ENCODE measurements around the gene CASQ2.

CASQ2 gene

GRCh38 chr1:115768549-115768948 lies at the start of gene CASQ2:
Gene CASQ2, minus strand, starts transcription at chr1:115768714. Its CDS starts 173 bp downstream, at chr1:115768541.
- DNase-seq (ENCODE audit: low spot score) = no peak

DNA sequence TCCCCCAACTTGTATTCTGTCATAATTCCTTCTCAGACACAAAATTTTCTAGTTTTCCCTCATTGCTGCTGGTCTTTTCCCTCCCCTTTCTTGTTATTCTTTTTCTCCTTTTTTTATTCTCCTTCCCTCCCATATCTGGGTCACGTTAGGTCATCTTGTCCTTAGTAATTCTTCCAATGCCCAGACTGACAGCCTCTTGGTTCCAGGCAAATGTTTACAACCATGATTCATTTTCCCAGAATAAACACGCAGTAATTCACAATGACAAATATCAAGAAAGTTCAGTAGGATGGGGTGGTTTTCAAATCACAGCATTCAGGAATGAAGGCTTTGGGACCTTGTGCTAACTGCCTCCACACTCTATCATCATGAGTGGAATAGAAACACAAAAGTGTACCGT lies 47.2 kb upstream of the CASQ2 start:
- DNase-seq (ENCODE audit: low spot score) = no peak

GRCh38 chr1:115814685-115815398 lies 46.3 kb upstream of the CASQ2 start:
- no peak for DNase-seq (ENCODE audit: low spot score)

DNA sequence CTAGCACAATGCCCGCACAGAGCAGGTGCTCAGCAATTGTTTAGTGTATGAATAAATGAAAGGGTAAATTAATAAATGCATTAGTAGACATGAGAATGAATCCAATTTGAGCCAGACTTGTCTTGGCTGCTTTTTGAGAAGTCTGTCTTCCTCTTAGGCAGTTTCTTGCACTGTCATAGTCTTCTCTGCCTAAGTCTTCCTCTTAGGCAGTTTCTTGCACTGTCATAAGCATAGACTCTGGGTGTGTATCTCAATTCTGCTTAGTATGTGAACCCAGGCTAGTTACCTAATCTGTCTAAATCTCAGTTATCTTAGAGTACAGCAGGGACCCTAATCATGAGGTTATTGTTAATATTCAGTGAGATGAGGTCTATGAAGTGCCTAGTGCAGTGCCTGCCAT lies 45.2 kb upstream of the CASQ2 start:
- DNase-seq (ENCODE audit: low spot score) = no peak

- no peak for DNase-seq (ENCODE audit: low spot score)
Observed at GRCh38 chr1:115811140-115811828, 42.8 kb upstream of the CASQ2 start.

GRCh38 chr1:115810609-115811008 lies 42.1 kb upstream of the CASQ2 start:
- DNase-seq (ENCODE audit: low spot score) = no peak

DNA sequence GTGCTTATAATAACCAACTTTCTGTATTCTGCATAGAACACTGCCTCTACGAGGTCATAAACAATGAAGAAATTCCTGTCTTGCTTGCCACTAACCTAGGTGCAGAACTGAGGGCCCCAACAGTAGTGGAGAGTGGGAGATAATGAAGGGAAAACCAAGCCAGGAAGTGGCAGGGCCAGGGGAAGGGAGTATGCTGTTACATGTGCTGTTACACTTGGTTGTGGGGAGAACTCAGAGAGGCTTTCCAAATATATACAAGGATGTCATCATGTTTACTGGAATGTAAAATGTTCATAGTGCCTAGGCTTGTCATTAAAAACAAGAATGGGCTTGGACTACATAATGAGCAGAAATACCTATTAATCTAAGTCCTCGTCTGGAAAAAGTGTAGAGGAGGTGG lies 41.3 kb upstream of the CASQ2 start:
- no peak for DNase-seq (ENCODE audit: low spot score)

DNA sequence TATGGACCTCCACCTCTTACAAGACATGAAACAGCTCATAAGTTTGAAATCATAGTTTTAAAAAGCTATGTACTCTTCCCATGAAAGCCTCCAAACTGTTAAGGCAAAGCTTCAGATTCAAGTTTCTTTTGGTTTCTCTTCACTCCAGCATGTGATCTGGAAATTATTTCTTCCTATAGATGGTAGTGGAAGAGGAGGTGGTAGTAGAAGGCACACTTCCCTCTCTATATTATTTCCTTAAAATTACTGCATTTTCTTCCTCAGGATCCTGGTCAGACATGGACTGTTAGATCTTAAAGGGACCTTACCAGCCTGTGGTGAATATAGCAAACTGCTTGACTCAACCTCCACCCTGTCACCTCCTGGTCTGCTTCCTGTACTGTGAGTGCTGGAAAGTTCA lies 40.6 kb upstream of the CASQ2 start:
- DNase-seq (ENCODE audit: low spot score) = no peak

- DNase-seq (ENCODE audit: low spot score) = peak; percentile 74
Observed at GRCh38 chr1:115807723-115808122, 39.2 kb upstream of the CASQ2 start.

DNA sequence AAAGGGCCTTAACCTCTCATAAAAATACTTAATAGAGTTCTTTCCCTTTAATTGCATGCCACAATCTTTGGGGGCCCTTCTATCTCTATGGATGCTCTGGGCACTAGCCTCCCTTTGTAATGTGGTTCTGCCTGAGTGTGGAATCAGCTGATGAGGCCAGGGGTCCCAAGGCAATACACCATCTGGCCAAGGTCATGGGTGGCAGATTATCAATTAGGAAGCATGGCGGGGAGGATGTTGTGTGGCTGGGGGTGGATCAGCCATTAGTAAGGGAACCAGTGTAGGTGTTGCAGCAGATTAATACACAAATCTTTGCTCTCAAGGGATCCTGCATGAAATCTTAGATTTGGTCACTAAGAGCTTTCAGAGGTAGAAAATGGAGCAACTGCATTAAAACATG lies 37.1 kb upstream of the CASQ2 start:
- DNase-seq (ENCODE audit: low spot score) = no peak

DNA sequence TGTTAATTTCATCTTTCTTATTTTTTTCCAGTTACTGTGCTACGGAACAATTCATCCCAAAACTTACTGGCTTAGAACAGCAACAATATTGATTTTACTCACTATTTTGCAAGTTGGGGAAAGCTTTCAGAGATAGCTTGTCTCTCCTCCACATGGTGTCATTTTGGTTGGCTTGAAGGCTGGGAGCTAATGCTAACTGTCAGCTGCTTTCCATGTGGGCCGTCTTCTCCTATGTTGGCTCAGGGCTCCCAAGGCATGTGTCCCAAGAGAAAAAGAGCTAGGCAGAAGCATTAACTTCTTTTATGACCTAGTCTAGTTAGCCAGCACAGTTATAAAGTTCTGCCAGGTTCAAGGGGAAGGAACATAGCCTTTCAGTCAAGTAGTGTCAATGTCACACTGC lies 33.9 kb upstream of the CASQ2 start:
- DNase-seq (ENCODE audit: low spot score) = no peak

DNA sequence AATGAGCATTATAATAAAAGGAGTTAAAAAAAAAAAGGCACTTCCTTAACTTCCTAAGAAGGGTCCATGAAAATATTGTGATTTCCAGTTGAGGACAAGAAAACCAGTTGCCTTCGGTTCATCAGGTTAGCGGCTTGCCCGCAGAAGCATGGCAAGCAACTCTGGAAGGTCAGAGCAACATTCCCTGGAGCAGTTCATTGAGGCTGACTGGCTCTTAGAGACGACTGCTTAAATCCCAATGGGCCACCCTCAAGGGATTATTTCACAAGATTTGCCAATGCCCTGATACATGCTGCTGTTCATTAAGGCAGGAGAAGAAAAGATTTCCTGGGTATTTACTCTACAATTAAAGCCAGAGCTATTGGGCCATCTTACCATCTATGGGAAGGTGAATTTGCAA lies 29.0 kb upstream of the CASQ2 start:
- DNase-seq (ENCODE audit: low spot score) = no peak

DNA sequence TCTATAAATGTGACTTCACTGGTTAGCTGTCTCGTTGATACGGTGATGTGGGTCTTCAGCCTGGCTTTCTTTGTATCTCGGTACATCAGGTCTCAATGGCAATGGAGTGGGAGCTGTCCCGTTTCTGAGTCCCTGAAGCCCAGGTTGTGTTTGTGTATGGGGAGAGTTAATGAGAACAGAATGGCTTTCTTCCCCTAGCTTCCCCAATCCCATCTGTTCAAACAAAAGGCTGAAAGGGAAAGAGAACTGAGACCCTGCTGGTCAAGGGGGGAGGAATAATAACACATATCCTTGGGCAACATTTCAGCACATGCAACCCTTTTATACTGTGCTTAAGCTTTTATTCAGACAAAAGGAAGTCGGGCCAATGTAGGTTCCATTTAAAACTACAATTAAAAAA lies 28.4 kb upstream of the CASQ2 start:
- DNase-seq (ENCODE audit: low spot score) = no peak

- DNase-seq (ENCODE audit: low spot score) = no peak
Observed at GRCh38 chr1:115796036-115796435, 27.5 kb upstream of the CASQ2 start.

GRCh38 chr1:115794976-115795639 lies 26.6 kb upstream of the CASQ2 start:
- no peak for DNase-seq (ENCODE audit: low spot score)

DNA sequence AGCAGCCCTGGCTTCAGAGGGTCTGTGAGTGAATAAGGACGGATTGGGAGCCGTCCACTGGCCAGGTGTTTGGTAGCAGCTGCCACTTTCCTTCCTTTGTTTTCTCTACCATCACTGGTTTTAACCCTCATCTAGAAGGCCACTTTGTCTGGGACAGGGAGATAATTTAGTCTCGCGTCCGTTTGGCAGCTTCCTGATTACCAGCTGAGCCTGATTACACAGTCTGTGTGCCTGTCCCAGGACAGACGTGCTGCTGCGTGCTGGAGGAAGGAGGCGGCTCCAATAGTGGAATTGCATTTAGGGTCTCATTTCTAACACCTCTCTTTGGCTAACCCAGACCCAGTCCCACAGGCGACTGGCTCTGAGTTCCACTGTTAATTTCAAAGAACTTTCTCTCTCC lies 24.6 kb upstream of the CASQ2 start:
- DNase-seq (ENCODE audit: low spot score) = no peak

- DNase-seq (ENCODE audit: low spot score) = no peak
Observed at GRCh38 chr1:115791816-115792215, 23.3 kb upstream of the CASQ2 start.

DNA sequence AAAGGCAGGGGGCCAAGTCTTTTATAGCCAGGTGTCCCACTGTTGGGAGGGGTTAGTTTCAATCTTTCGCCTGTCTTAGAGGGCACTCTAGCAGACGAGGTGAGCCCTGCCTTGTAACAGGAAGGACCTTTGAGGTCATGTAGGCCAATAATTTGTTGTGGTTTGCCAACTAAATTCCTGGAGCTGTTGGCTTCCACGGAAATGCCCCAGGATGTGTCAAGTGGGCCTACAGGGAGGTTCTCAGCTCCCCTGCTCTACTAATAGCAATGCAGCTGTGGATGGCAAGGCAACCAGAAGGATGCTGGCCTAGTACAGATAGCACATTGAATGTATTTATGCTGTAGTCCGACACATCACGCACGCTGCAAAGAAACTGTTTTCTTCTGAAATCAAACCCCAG lies 22.3 kb upstream of the CASQ2 start:
- DNase-seq (ENCODE audit: low spot score) = no peak

GRCh38 chr1:115790356-115790755 lies 21.8 kb upstream of the CASQ2 start:
- DNase-seq (ENCODE audit: low spot score) = no peak

DNA sequence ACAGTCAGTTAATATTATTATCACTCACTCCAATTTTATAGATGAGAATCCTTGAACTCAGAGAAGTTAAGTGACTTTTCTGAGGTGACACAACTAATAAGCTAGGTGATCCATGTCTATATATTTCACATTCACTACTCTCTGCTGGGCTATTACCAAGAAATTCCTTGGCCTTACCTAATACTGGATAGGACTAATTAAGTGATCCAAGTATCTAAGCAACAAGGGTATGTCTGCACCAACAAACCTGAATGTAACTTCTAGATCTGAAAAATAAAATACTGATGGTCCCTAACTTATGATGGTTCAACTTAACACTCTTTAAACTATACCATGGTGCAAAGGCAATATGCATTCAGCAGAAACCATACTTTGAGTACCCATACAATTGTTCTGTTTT lies 14.8 kb upstream of the CASQ2 start:
- no peak for DNase-seq (ENCODE audit: low spot score)

DNA sequence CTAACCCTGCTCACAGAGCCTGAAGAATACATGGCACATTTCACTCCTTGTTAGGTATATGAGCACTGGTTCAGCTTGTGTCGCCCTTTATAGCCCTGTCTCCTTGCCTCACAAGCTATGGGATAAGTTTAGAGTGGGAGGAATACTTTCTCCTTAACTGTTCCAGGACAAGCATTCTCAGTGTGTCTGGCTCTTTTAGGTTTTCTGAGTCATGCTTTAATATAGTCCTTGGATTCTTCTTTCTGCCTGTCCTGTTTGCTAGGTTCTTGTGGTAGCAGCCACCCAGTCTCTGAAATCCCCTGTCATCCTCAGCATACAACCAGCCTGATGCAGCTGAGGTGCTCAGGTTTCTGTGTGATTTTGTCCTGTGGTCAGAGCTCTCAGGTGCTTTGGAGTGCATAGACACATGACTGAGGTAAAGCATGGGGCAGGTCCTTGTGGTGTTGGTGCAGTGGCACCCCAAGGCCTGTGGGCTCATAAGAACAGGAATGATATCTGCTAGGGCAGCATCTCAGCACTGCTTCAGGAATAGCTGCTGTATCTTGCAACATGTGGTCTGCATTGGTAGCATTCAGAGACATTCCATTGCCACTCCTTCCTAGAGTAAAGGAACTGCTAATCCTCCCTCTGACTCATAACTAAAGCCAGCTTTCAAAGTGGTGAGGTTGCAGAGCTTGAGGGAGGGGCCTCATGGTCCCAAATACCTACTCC lies 14.2 kb upstream of the CASQ2 start:
- no peak for DNase-seq (ENCODE audit: low spot score)

DNA sequence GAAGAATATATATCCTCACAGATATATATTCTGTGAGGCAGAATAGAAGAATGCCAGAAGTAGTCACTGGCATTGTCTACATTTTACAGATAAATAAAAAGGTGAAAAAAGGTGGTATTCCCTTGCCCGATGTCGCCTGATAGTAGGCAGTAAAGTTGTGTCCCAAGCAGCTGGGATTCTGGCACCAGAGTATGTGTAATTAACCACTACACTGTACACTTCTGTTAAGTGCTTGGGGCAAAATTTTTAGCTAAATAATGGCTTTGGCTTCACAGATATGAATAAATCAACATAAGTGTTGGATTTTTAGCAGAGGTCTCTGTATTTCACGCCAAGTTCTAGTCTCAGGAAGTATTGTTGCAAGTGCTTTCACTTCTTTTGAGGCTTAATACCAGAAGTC lies 13.3 kb upstream of the CASQ2 start:
- DNase-seq (ENCODE audit: low spot score) = no peak

DNA sequence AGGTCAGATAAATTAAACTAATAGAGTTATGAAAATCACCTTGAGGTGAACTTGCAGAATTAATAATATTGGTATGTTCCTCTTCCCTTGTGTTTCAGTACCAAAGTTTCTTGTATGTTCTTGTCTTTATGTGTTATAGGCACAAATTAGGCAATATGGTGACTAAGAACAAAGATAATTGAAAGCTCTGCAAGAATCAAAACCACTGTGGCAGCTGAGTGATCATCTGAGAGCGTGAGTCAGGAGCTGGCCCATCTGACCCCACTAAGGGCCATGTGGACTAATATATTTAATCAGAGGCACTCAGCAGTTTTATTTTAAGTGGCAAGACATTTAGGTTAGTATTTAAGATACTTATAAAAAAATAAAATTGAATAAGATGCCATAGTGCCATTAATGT lies 12.8 kb upstream of the CASQ2 start:
- no peak for DNase-seq (ENCODE audit: low spot score)
